Left ventricle myocardium inferior (tissue), 1 donor: Measurements from ENCODE around the gene CELA1. TPM values are rescaled to one million over a fixed set of nuclear protein-coding genes. Genes with fewer than 3 reads are reported as not detected.

Experiments used
- DNase-seq: peaks from one replicate; pipeline ENCODE4 v3.0.0-alpha.2; 2020
- H3K27ac ChIP-seq: fragments of 200-600 bp; replicated peaks from 2 replicates; pipeline ENCODE4 v1.8.0; 2021
- H3K27me3 ChIP-seq: fragments of 200-600 bp; 2 replicates; pipeline ENCODE4 v1.8.0; 2021; ENCODE audit warnings: low read depth
- H3K36me3 ChIP-seq: fragments of 200-600 bp; 2 replicates; pipeline ENCODE4 v1.8.0; 2021
- H3K4me1 ChIP-seq: fragments of 200-600 bp; 2 replicates; pipeline ENCODE4 v1.8.0; 2021
- H3K4me3 ChIP-seq: fragments of 200-600 bp; 2 replicates; pipeline ENCODE4 v1.8.0; 2021; ENCODE audit warnings: mild to moderate bottlenecking, moderate library complexity
- H3K9me3 ChIP-seq: fragments of 200-600 bp; replicated peaks from 2 replicates; pipeline ENCODE4 v1.8.0; 2021
- CTCF ChIP-seq: fragments of 200-600 bp; IDR thresholded peaks from 2 replicates; pipeline ENCODE4 v1.8.0; 2021; ENCODE audit warnings: antibody characterized with exemption, mild to moderate bottlenecking, borderline replicate concordance
- intact Hi-C: fragments of 100-400 bp; cut with micrococcal nuclease; formaldehyde crosslinking; loops from one replicate; pipeline ENCODE4 v1.11.0; 2022
- total RNA-seq: library from RNA; stranded (reverse); fragmentation: NEBNext Ultra II Directional; extraction: Animal tissue kit (Norgen Biotek cat#: 25700); gene quantifications from one replicate; pipeline ENCODE4 v1.2.1, GENCODE V29; 2021
- donor health status: DM: no; HTN: yes; CAD: no; lungs with severe emphysema.

The CELA1 gene
- total RNA-seq, 1 donor from 2014 or later = not detected

GRCh38 chr12:51324953-51325352, 21.5 kb downstream of the CELA1 start:
- TF ChIP-seq CTCF = no peak
- H3K4me3 ChIP-seq = no peak overlapping the region
- no peaks in the 10 kb centered on the region for H3K4me1 ChIP-seq
- no peak for DNase-seq
- intact Hi-C loops = no loop called here
- H3K27me3 ChIP-seq = peaks cover 6% of the 10 kb centered on the region
- no peaks in the 10 kb centered on the region for H3K36me3 ChIP-seq
- no peak overlapping the region for H3K27ac ChIP-seq
- no peaks in the 10 kb centered on the region for H3K9me3 ChIP-seq

GRCh38 chr12:51323966-51324895, 22.2 kb downstream of the CELA1 start, which contains the start of gene BIN2:
Gene BIN2 (minus strand): TSS chr12:51324174. CDS start chr12:51324102, 72 bp downstream.
- no peaks in the 10 kb centered on the region for H3K36me3 ChIP-seq
- intact Hi-C loops = no loop called here
- H3K4me1 ChIP-seq = no peaks in the 10 kb centered on the region
- peak within 1 kb of the TSS; percentile 35 for H3K4me3 ChIP-seq
- peak; percentile 56 for DNase-seq
- peak within 1 kb of the TSS; percentile 17 for H3K27ac ChIP-seq
- H3K9me3 ChIP-seq = no peaks in the 10 kb centered on the region
- TF ChIP-seq CTCF = no peak
- peaks cover 6% of the 10 kb centered on the region for H3K27me3 ChIP-seq

- no peak for DNase-seq
- peak overlapping the region; percentile 17 for H3K27ac ChIP-seq
- H3K4me1 ChIP-seq = no peaks in the 10 kb centered on the region
- no peak for TF ChIP-seq CTCF
- peaks cover 6% of the 10 kb centered on the region for H3K27me3 ChIP-seq
- peak overlapping the region; percentile 35 for H3K4me3 ChIP-seq
- H3K9me3 ChIP-seq = no peaks in the 10 kb centered on the region
- intact Hi-C loops = no loop called here
- no peaks in the 10 kb centered on the region for H3K36me3 ChIP-seq
Measured at GRCh38 chr12:51323317-51323960, 23.0 kb downstream of the CELA1 start.

GRCh38 chr12:51322452-51322851, 24.0 kb downstream of the CELA1 start:
- no peaks in the 10 kb centered on the region for H3K36me3 ChIP-seq
- intact Hi-C loops = no loop called here
- peaks cover 6% of the 10 kb centered on the region for H3K27me3 ChIP-seq
- DNase-seq = no peak
- H3K4me1 ChIP-seq = no peaks in the 10 kb centered on the region
- H3K27ac ChIP-seq = no peak overlapping the region
- H3K4me3 ChIP-seq = no peak overlapping the region
- H3K9me3 ChIP-seq = no peaks in the 10 kb centered on the region
- TF ChIP-seq CTCF = no peak

GRCh38 chr12:51321882-51322281, 24.6 kb downstream of the CELA1 start:
- Histone ChIP-seq H3K27ac (no peak overlapping the region), H3K4me3 (no peak overlapping the region), H3K27me3 (peaks cover 6% of the 10 kb centered on the region), H3K36me3 (no peaks in the 10 kb centered on the region), H3K4me1 (no peaks in the 10 kb centered on the region), H3K9me3 (no peaks in the 10 kb centered on the region)
- DNase-seq = no peak
- intact Hi-C loops = no loop called here
- no peak for TF ChIP-seq CTCF
